GM12891 (cell line): Measurements from ENCODE around the gene NLGN1.

ENCODE experiments used
- DNase-seq: peaks from one replicate; pipeline ENCODE4 v3.0.0; 2011; ENCODE audit warnings: low spot score; ENCODE audit not compliant: insufficient read length
- FAIRE-seq: peaks from 2 replicates; lab custom pipeline; 2011; peaks lifted over from hg19 to GRCh38; lab: Jason Lieb, UNC
- PAX5 ChIP-seq: IDR thresholded peaks from 2 replicates; pipeline ENCODE4 v1.6.1; 2011; ENCODE audit warnings: low read length, moderate library complexity, mild to moderate bottlenecking; ENCODE audit not compliant: insufficient read depth, severe bottlenecking
- POLR2A ChIP-seq: IDR thresholded peaks from 2 replicates; pipeline ENCODE4 v1.6.1; 2011; ENCODE audit warnings: low read depth, low read length, control low read depth
- POLR2AphosphoS5 ChIP-seq: IDR thresholded peaks from 2 replicates; pipeline ENCODE4 v1.6.1; 2011; ENCODE audit warnings: low read depth, low read length, control low read depth
- POU2F2 ChIP-seq: IDR thresholded peaks from 2 replicates; pipeline ENCODE4 v1.6.1; 2011; ENCODE audit warnings: low read depth, mild to moderate bottlenecking, control low read depth, low read length, moderate library complexity
- SPI1 ChIP-seq: IDR thresholded peaks from 2 replicates; pipeline ENCODE4 v1.6.1; 2011; ENCODE audit warnings: low read depth, low read length, control low read depth
- TAF1 ChIP-seq: IDR thresholded peaks from 2 replicates; pipeline ENCODE4 v1.6.1; 2011; ENCODE audit warnings: low read depth, low read length, control low read depth

The NLGN1 gene

DNA sequence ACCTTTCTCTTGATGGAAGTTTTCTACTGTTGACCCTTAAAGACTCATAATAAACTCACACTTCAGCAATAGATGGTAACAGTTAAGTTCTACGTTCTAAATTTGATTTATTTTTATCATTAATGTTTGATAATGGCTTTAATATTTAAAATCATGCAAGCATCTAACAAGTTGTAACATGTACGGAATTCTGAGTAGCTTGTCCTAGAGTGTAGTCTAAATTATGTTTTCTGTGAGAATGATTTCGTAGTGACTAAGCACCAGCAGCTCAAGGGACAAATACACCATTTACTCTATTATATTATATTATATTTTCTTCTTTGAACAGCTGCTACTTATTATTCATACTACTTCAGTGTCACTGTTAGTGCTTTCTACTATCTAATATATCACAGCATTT is 345.6 kb downstream of the NLGN1 start:
- DNase-seq: no peak
- no peak for TF ChIP-seq PAX5
- TF ChIP-seq TAF1: no peak
- TF ChIP-seq POU2F2: no peak
- no peak for TF ChIP-seq SPI1
- TF ChIP-seq POLR2A: no peak
- no peak for TF ChIP-seq POLR2AphosphoS5
- FAIRE-seq: no peak

DNA sequence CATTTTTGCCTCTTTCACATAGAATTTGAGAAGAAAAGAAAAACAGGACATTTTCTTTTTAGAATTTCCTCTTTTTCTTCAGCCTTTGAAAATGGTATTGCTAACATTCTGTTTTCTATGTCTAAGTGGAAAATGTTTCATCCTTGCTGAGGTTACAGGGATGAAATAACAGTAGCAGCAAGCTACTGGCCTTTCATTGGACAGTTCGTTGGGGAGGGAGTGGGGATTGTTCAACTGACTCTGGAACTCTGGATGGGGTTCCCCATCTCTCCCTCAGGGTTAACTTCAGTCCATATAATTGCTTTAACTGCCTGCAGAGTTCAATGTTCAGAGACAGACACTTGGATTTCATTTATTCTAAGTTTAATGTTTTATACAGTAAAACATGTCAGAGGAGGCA is 346.0 kb downstream of the NLGN1 start:
- no peak for DNase-seq
- no peak for FAIRE-seq
- no peak for TF ChIP-seq POLR2A
- no peak for TF ChIP-seq POU2F2
- no peak for TF ChIP-seq SPI1
- TF ChIP-seq POLR2AphosphoS5: no peak
- TF ChIP-seq TAF1: no peak
- TF ChIP-seq PAX5: no peak

DNA sequence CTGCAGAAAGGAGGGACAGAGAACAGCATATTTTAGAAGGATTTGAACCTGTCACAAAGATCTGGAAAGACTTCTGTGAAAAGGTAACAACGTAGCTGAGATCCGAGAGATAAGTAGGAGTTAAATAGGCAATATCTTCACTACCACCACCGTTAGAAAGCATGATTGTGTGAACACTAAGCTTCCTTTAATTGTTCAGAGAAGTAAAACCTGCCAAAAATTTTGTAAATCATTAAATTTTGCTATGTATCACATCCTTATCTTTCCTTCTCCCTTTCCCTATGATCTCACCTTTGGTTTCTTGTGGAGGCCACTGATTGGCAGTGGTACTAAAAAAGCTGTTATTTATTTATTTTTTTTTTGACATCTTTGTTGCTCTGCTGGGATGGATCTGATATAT is 346.9 kb downstream of the NLGN1 start:
- no peak for TF ChIP-seq POU2F2
- no peak for TF ChIP-seq SPI1
- TF ChIP-seq POLR2AphosphoS5: no peak
- TF ChIP-seq TAF1: no peak
- no peak for TF ChIP-seq PAX5
- no peak for TF ChIP-seq POLR2A
- DNase-seq: no peak
- no peak for FAIRE-seq

DNA sequence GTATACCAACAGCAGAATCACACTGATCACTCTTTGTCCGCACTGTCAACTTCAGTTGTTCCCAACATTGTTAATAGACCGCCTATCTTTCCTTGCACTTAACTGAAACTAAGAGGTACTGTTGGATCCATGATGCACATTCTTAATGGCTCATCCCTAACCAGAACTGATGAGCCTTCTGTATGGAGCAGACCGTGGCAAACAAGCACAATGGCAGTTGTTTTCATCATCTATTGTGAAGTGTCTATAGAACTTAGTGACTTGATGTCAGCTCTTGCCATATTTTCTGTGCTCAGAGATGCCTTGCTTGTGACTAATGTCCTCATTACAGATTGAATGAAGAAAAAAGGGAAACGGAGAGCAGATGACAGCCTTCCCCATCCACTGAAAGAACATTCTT is 347.4 kb downstream of the NLGN1 start:
- FAIRE-seq (no peak), DNase-seq (no peak)
- TF ChIP-seq PAX5 (no peak), SPI1 (no peak), POU2F2 (no peak), POLR2A (no peak), POLR2AphosphoS5 (no peak)

DNA sequence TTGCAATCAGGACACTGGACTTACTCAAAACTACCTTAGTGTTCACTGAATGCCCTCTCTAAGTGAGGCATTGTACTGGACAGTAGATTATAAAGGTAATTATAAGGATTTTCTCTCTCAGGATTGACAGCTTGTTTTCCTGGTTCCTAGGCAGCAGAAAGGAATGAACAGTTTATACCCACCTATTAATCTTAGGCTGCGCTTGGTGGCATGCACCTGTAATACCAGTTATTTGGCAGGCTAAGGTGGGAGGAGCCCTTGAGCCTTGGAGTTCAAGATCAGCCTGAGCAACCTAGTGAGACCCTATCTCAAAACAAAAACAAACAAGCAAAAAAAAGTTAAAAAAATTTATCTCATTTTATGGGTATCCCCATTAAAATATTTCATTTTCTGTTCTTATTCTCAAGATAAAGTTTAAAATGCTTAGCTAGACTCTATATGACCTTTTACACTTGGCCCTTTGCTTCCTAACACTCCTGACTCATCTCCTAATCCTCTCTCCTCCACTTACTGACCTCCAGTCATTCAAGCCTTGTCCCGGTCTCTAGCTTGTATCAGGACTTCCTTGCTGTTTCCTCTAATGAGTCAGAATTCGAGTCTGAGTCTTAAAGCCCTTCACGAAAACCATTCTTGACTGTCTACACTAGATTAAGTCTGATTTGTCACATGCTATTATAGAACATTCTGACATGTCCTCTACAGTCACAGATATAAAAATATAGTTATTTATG is 348.6 kb downstream of the NLGN1 start:
- DNase-seq (no peak), FAIRE-seq (no peak)
- no peak for TF ChIP-seq POLR2A
- TF ChIP-seq SPI1: no peak
- no peak for TF ChIP-seq POLR2AphosphoS5
- TF ChIP-seq POU2F2: no peak
- TF ChIP-seq PAX5: no peak
- TF ChIP-seq TAF1: no peak

DNA sequence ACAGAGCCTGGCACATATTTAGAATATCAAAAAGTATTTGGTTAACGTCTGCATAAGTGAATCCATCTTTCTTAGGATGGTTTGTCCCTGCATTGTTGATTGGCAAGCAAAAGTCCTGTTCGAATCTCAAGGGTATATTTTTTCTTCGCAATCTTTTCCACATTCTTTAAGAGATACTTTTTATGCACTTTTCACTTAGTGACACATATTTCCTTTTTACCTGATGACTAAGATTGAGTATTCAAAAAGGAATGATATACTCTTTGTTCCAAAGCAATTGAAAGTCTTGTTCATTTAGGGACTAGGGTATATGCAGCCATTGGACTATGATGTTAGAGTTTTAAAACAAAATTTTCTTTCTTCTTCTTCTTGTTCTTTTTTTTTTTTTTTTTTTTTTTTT is 349.9 kb downstream of the NLGN1 start:
- TF ChIP-seq POU2F2 (no peak), SPI1 (no peak), PAX5 (no peak), TAF1 (no peak), POLR2AphosphoS5 (no peak), POLR2A (no peak)
- no peak for FAIRE-seq

DNA sequence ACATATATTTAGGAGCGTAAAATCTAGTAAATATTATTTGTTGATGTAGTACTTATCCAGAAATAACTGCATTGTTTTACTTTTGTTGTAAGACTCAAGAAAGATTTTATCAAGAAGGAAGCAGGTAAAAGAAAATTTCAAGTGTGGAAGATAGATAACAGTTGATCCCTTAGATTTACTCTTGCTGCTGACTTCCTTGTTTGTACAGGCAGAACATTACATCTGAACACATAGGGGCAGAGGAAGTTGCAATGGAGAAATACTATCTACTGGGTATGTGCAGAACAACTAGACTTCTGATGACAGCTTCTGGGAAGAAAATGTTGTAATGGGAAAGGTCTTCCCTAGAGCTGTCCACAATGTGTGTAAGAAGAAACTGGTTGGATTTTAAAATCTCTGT is 350.6 kb downstream of the NLGN1 start:
- DNase-seq: no peak
- FAIRE-seq: no peak
- TF ChIP-seq POU2F2 (no peak), SPI1 (no peak), POLR2A (no peak), PAX5 (no peak), TAF1 (no peak), POLR2AphosphoS5 (no peak)

More for the DNA sequence above, 349.9 kb downstream of the NLGN1 start:
- no peak for DNase-seq

DNA sequence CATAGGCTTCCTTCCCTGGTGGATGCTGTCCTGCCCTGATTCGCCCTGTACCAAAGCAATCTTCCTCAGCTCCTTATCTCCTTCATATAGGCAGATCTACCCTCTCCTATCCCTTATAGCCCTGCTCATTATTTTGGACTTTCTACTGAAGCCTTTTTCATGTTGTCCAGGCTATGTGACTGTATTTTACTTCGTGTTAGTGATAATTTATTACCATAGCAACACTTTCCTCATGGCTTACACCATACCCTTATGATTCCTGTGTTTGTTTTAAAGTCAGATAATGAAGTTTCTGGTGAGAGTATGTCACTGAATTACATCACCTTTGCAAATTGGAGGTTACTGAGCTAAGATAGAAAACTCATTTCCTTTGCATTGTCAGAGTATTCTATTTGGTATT is 352.6 kb downstream of the NLGN1 start:
- FAIRE-seq: no peak
- TF ChIP-seq POU2F2: no peak
- no peak for TF ChIP-seq POLR2AphosphoS5
- no peak for TF ChIP-seq SPI1
- TF ChIP-seq TAF1: no peak
- TF ChIP-seq PAX5: no peak
- TF ChIP-seq POLR2A: no peak
- no peak for DNase-seq

DNA sequence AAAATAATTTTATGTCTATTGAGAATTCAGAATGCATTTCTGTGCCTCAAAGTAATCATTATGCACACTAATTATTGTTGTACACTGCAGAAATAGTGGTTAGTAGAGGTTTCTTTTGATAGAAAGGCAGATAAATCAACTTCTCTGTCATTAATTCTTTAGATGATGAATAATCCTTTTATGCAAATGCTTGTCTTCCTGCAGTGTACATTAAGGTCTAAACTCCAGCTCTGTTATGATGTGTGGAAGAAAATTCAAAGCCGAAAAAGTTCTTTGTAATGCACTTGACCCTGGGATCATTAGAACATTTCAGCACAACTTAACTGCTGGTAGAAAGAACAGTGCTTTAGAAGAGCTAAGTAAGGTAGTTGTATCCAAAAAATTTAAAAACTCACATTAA is 353.0 kb downstream of the NLGN1 start:
- DNase-seq: no peak
- no peak for TF ChIP-seq POU2F2
- no peak for TF ChIP-seq POLR2AphosphoS5
- TF ChIP-seq TAF1: no peak
- no peak for TF ChIP-seq PAX5
- no peak for TF ChIP-seq POLR2A
- TF ChIP-seq SPI1: no peak
- FAIRE-seq: no peak

DNA sequence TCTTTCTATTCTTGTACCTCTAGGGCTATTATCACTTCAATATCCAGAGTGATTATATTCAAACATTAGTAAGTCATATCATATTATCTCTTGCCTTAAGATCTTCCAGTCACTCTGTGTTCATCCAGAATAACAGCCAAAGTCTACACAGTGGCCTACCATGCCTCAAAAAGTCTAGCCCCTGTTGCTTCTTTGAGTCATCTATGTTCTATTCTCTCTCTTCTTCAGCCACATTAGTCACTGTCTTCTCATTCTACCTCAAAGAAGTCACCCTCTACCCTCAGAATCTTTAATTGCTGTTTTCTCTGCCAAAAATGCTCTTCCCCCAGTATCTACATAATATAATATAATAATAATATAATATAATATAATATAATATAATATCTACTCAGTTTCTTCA is 356.0 kb downstream of the NLGN1 start:
- FAIRE-seq (no peak), DNase-seq (no peak)
- no peak for TF ChIP-seq POLR2AphosphoS5
- TF ChIP-seq POLR2A: no peak
- TF ChIP-seq SPI1: no peak
- TF ChIP-seq PAX5: no peak
- no peak for TF ChIP-seq TAF1
- TF ChIP-seq POU2F2: no peak
